Type B pancreatic cell (in vitro differentiated cells): ENCODE measurements around the gene CDCA3. TPM values are rescaled to one million over a fixed set of nuclear protein-coding genes. Genes with fewer than 3 reads are reported as not detected.
A peak's percentile ranks its signal among the peaks of the same experiment; 100 is the strongest.

ENCODE experiments used
- DNase-seq: peaks from one replicate; pipeline ENCODE4 v3.0.0; 2021; ENCODE audit warnings: mixed read lengths; ENCODE audit not compliant: unreplicated experiment; ENCODE audit errors: extremely low spot score
- H3K27ac Mint-ChIP-seq: 2 replicates; pipeline ENCODE4 v1.8.0; 2021; ENCODE audit warnings: mild to moderate bottlenecking, mixed read lengths
- H3K27me3 Mint-ChIP-seq: 2 replicates; pipeline ENCODE4 v1.8.0; 2021; ENCODE audit warnings: mixed read lengths
- H3K36me3 Mint-ChIP-seq: 2 replicates; pipeline ENCODE4 v1.8.0; 2021; ENCODE audit warnings: mixed read lengths
- H3K4me1 Mint-ChIP-seq: one replicate; pipeline ENCODE4 v1.8.0; 2021; ENCODE audit warnings: mixed read lengths; ENCODE audit not compliant: unreplicated experiment
- H3K4me3 Mint-ChIP-seq: 2 replicates; pipeline ENCODE4 v1.8.0; 2021; ENCODE audit warnings: mild to moderate bottlenecking, mixed read lengths
- H3K9me3 Mint-ChIP-seq: 2 replicates; pipeline ENCODE4 v1.8.0; 2021; ENCODE audit warnings: mixed read lengths
- CTCF ChIP-seq: fragments of 200-600 bp; sonication (generic); conservative IDR thresholded peaks from 2 replicates; pipeline ENCODE4 v1.5.0; 2021; ENCODE audit warnings: antibody characterized with exemption, mild to moderate bottlenecking
- total RNA-seq: library from RNA; stranded (reverse); gene quantifications from 2 replicates; pipeline ENCODE4 v1.2.1, GENCODE V29; 2021; ENCODE audit warnings: low replicate concordance

Gene CDCA3
- total RNA-seq, 1 donor from 2014 or later = 33.5 TPM

- H3K36me3 Mint-ChIP-seq = peaks cover 26% of the 10 kb centered on the region
- peaks cover 2% of the 10 kb centered on the region for H3K27me3 Mint-ChIP-seq
- DNase-seq = no peak
- H3K9me3 Mint-ChIP-seq = no peaks in the 10 kb centered on the region
- peaks cover 12% of the 10 kb centered on the region for H3K4me1 Mint-ChIP-seq
- H3K4me3 Mint-ChIP-seq = peak overlapping the region; percentile 94
- H3K27ac Mint-ChIP-seq = peak overlapping the region; percentile 98
- TF ChIP-seq CTCF = no peak
These were observed 3.0 kb upstream of the CDCA3 start for GRCh38 chr12:6854036-6854435.

GRCh38 chr12:6853626-6854025 lies 2.5 kb upstream of the CDCA3 start:
- Mint-ChIP-seq H3K27me3 (peaks cover 2% of the 10 kb centered on the region), H3K9me3 (no peaks in the 10 kb centered on the region), H3K36me3 (peaks cover 26% of the 10 kb centered on the region), H3K4me1 (peaks cover 12% of the 10 kb centered on the region), H3K4me3 (peak overlapping the region; percentile 94), H3K27ac (peak overlapping the region; percentile 98)
- no peak for TF ChIP-seq CTCF
- no peak for DNase-seq

GRCh38 chr12:6852651-6853354 lies 1.7 kb upstream of the CDCA3 start:
- no peak for TF ChIP-seq CTCF
- Mint-ChIP-seq H3K27me3 (peaks cover 2% of the 10 kb centered on the region), H3K4me3 (peak overlapping the region; percentile 94), H3K27ac (peak overlapping the region; percentile 98), H3K9me3 (no peaks in the 10 kb centered on the region), H3K36me3 (peaks cover 21% of the 10 kb centered on the region), H3K4me1 (peaks cover 12% of the 10 kb centered on the region)
- no peak for DNase-seq

DNA sequence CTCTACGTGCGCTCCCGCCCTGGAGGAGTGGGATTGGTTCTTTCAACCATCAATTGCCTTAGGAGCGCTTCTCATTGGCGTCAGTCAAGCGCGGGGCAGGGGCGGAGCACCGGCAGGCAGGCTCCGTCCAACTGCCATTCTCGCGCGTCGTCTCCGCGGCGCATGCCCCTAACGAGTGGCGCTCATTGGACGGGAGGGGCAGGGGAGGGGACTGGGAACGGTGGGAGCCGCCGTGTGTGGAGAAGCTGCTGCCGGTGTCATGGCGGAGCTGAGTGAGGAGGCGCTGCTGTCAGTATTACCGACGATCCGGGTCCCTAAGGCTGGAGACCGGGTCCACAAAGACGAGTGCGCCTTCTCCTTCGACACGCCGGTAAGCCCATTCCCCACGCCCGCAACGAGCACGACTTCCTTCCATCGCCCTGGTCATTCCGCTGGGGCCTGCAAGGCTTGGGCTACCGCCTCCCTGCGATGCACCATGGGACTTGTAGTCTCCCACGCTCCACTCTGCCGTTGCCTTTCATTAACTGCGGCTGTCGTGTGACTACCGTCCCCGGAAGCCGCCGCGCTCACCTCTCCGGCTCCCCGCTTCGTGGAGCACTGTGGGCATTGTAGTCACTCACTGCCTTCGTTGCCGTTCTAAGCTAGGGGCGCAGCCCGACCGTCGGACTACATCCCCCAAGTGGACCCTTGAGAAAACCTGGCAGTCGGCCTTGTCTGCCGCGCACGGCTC lies 1.0 kb upstream of the CDCA3 start, which contains the start of gene USP5:
Gene USP5, plus strand, starts transcription at position 230 of the 730 bp plus-strand sequence. Its CDS starts 30 bp downstream, at position 260.
- Mint-ChIP-seq H3K36me3 (peaks cover 20% of the 10 kb centered on the region), H3K27me3 (peaks cover 2% of the 10 kb centered on the region), H3K4me1 (peaks cover 12% of the 10 kb centered on the region), H3K27ac (peak within 1 kb of the TSS; percentile 98), H3K9me3 (no peaks in the 10 kb centered on the region), H3K4me3 (peak within 1 kb of the TSS; percentile 94)
- DNase-seq = peak; percentile 98
- no peak for TF ChIP-seq CTCF

DNA sequence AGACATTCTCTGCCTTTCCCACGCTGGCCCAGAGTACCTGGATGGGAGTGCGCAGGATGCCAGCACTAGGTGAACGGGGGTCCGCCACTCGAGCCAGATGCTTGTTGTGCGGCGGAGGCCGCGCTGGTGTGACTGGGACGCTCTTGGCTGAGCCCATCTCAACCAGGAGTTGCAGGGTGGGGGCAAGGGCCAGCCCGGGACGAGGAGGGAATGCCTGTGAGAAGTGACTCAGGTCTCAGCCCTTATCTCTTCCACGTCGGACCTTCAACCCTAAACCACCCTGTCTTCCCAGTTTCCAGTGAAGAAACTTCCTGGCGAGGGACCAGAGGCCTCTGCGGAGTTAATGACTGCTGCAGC lies 312 bp downstream of the CDCA3 start:
- Mint-ChIP-seq H3K36me3 (peaks cover 22% of the 10 kb centered on the region), H3K4me1 (peaks cover 12% of the 10 kb centered on the region), H3K4me3 (peak overlapping the region; percentile 94), H3K27me3 (peaks cover 2% of the 10 kb centered on the region), H3K27ac (peak overlapping the region; percentile 98), H3K9me3 (no peaks in the 10 kb centered on the region)
- no peak for DNase-seq
- TF ChIP-seq CTCF = no peak
